ENCODE measurements around the gene SLC25A45. TPM values are rescaled to one million over a fixed set of nuclear protein-coding genes. Genes with fewer than 3 reads are reported as not detected.

The SLC25A45 gene
- total and polyA plus RNA-seq, 2 of the 4 experiments (the other 2 are of a cell fraction) = 0.72 to 1.2 TPM

DNA sequence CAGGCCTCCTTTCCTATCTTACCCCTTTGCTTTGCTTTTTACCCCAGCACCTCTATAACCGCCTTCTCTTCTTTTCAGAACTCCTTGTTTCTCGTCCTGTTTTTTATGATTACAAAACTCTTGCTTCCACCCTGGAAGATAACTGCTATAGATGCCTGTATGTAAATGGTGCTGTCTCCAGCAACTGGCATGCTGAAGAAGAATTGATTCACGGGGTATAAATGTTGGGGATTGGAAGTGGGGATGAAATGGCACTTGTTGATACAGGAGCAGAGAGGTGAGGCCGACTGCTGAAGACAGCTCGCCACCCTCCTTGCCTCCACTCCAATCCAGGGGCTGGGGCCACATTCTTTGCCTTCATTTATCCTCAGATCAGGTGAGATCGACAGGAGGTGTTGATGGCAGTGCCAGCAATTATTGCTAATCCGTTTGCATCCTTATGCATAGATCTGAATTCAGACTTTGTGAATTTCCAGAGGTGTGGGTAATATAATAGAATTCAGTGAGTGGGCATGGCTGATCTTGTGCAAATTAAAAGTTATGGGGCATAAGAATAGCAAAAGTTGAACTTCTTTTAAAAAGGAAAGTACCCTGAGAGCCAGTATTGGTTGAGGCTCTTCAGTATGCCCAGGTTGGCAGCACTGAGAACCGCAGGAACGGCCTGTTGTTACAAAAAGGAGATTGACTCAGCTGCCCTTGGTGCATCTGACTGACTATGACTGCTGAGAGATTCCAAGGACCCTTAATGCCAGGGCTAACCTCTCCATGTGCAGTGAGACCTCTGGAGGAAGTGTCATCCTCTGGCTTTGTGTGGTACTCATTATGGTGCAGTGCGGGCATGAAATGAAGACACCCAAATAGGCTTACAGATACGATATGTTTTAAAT, 45.5 kb upstream of the SLC25A45 start:
- peak; percentile 2 for ATAC-seq (ENCODE audit: low read depth)
- H2AK9ac ChIP-seq (replicated peaks; ENCODE audit: low read depth, low read length, poor library complexity) = peak overlapping the region; percentile 11

More for the DNA sequence above, 45.5 kb upstream of the SLC25A45 start:
- Histone ChIP-seq H3K56ac (ENCODE audit: extremely low read depth, insufficient read depth, low read length) (0 out of 2 replicates have a peak overlapping the region, but pooled peaks have one; percentile 5), H3K27me3 (ENCODE audit: control insufficient read depth, insufficient read depth, low read length) (no peaks in the 10 kb centered on the region), H3K27ac (ENCODE audit: insufficient read depth, low read length) (peak overlapping the region; percentile 62; the same call in 1 of the 2 replicates), H3K18ac (ENCODE audit: low read depth, low read length) (no peak overlapping the region), H2BK5ac (ENCODE audit: low read depth, low read length, poor library complexity, severe bottlenecking) (peak overlapping the region; percentile 77), H3K79me1 (ENCODE audit: low read depth in 1 of 2, low read length in 2 of 2) (peaks cover 0 to 17% of the 10 kb centered on the region in 2 experiments; a peak in 2 of 4 replicates), H2BK120ac (ENCODE audit: low read depth, low read length) (no peak overlapping the region), H4K5ac (ENCODE audit: low read depth, low read length) (no peak overlapping the region), H2AFZ (replicated peaks; ENCODE audit: low read length, poor library complexity) (peak overlapping the region; percentile 46), H3K4me2 (ENCODE audit: low read depth, low read length) (peak overlapping the region; percentile 82), H4K20me1 (ENCODE audit: insufficient read depth, low read length) (peaks cover 99% of the 10 kb centered on the region), H2BK20ac (ENCODE audit: low read depth, low read length) (no peak overlapping the region), H2AK5ac (ENCODE audit: low read depth, low read length) (0 out of 2 replicates have a peak overlapping the region, but pooled peaks have one; percentile 5), H2BK15ac (ENCODE audit: low read depth, low read length) (no peak overlapping the region), H4K8ac (ENCODE audit: low read depth in 2 of 2, low read length in 2 of 2) (peak overlapping the region in 1 of 2 experiments; percentile 13; a peak in 1 of 4 replicates), H3K23ac (ENCODE audit: low read depth, low read length) (peak overlapping the region; percentile 95), H3K4me1 (ENCODE audit: control insufficient read depth, insufficient read depth, low read length) (no peaks in the 10 kb centered on the region), H3K4me3 (ENCODE audit: insufficient read depth, low read depth, low read length) (peak overlapping the region; percentile 92), H3K14ac (replicated peaks; ENCODE audit: low read depth, low read length) (peak overlapping the region; percentile 73; the same call in 1 of the 2 replicates), H4K91ac (ENCODE audit: insufficient read depth, low read depth, low read length) (no peak overlapping the region), H3K36me3 (ENCODE audit: control insufficient read depth, insufficient read depth, low read length) (peaks cover 41% of the 10 kb centered on the region), H3K9me1 (ENCODE audit: insufficient read depth, low read length) (no peaks in the 10 kb centered on the region; the same call in 1 of the 2 replicates), H3K9ac (ENCODE audit: low read depth, low read length) (peak overlapping the region; percentile 66), H3K9me3 (ENCODE audit: control insufficient read depth, insufficient read depth, low read length) (no peaks in the 10 kb centered on the region), H3K4ac (ENCODE audit: low read depth, low read length) (0 out of 2 replicates have a peak overlapping the region, but pooled peaks have one; percentile 19)
- WGBS, 2 experiments (ENCODE audit: extremely low coverage in 2 of 2, insufficient read length in 1 of 2) = 50% methylated on average over 3 of the region's 11 CpGs; no CpG with 5 or more reads in 1 of the 2 experiments
- dilution Hi-C loops (cut with HindIII; ENCODE audit: low sequenced_read_pairs, unreplicated experiment) (no loop called here), intact Hi-C loops (cut with micrococcal nuclease) (no loop called here), in situ Hi-C loops (cut with MboI; ENCODE audit: low sequenced_read_pairs) (no loop called here)
- BruUV-seq (replicated peaks) = no TSS peak
- CTCF ChIA-PET = no interaction called here
- DNase-seq = peak; percentile 78
- TF ChIP-seq, protein P1, sequence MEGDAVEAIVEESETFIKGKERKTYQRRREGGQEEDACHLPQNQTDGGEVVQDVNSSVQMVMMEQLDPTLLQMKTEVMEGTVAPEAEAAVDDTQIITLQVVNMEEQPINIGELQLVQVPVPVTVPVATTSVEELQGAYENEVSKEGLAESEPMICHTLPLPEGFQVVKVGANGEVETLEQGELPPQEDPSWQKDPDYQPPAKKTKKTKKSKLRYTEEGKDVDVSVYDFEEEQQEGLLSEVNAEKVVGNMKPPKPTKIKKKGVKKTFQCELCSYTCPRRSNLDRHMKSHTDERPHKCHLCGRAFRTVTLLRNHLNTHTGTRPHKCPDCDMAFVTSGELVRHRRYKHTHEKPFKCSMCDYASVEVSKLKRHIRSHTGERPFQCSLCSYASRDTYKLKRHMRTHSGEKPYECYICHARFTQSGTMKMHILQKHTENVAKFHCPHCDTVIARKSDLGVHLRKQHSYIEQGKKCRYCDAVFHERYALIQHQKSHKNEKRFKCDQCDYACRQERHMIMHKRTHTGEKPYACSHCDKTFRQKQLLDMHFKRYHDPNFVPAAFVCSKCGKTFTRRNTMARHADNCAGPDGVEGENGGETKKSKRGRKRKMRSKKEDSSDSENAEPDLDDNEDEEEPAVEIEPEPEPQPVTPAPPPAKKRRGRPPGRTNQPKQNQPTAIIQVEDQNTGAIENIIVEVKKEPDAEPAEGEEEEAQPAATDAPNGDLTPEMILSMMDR (conservative IDR thresholded peaks at IDR 0.05; ENCODE audit: low read depth, low read length) = no peak
- TF ChIP-seq MAZ (IDR thresholded peaks at IDR 0.05; ENCODE audit: borderline replicate concordance, low read depth, low read length) (peak; percentile 56; the same call in 1 of the 2 replicates), MXI1 (IDR thresholded peaks at IDR 0.05; ENCODE audit: borderline replicate concordance, low read depth, low read length) (no peak), SMC3 (IDR thresholded peaks at IDR 0.05; ENCODE audit: low read depth, low read length) (0 out of 2 replicates have a peak, but pooled peaks have one; percentile 6), BHLHE40 (IDR thresholded peaks at IDR 0.05; ENCODE audit: low read depth, low read length) (peak; percentile 57; the same call in 1 of the 2 replicates), CHD1 (IDR thresholded peaks at IDR 0.05; ENCODE audit: low read depth, low read length) (peak; percentile 87), POLR2A (IDR thresholded peaks at IDR 0.05; ENCODE audit: low read depth, low read length) (peak; percentile 87), FOS (IDR thresholded peaks at IDR 0.05; ENCODE audit: low read depth, low read length) (no peak), RFX5 (IDR thresholded peaks at IDR 0.05; ENCODE audit: low read depth, low read length) (no peak)
- POLR2A ChIA-PET (ENCODE audit: unreplicated experiment) = no interaction called here
